Measurements from ENCODE around the gene ADRM1.

Gene ADRM1

GRCh38 chr20:62289131-62289530, 13.7 kb upstream of the ADRM1 start:
- no peak for TF ChIP-seq CTCF (IDR thresholded peaks at IDR 0.05; ENCODE audit: low read depth, low read length)
- H3K4me3 ChIP-seq (replicated peaks in 1 of 2; ENCODE audit: low read depth in 2 of 2, low read length in 2 of 2) = no peak overlapping the region
- DNase-seq (ENCODE audit: low read depth in 2 of 2) = no peak

- no peak overlapping the region for H3K4me3 ChIP-seq (replicated peaks in 1 of 2; ENCODE audit: low read depth in 2 of 2, low read length in 2 of 2)
- no peak for TF ChIP-seq CTCF (IDR thresholded peaks at IDR 0.05; ENCODE audit: low read depth, low read length)
- DNase-seq (ENCODE audit: low read depth in 2 of 2) = no peak
Measured at GRCh38 chr20:62289898-62290297, 12.9 kb upstream of the ADRM1 start.

GRCh38 chr20:62291251-62292066, 11.3 kb upstream of the ADRM1 start:
- H3K4me3 ChIP-seq (replicated peaks in 1 of 2; ENCODE audit: low read depth in 2 of 2, low read length in 2 of 2) = no peak overlapping the region
- no peak for DNase-seq (ENCODE audit: low read depth in 2 of 2)
- TF ChIP-seq CTCF (IDR thresholded peaks at IDR 0.05; ENCODE audit: low read depth, low read length) = no peak

GRCh38 chr20:62292108-62292507, 10.7 kb upstream of the ADRM1 start:
- no peak for TF ChIP-seq CTCF (IDR thresholded peaks at IDR 0.05; ENCODE audit: low read depth, low read length)
- no peak for DNase-seq (ENCODE audit: low read depth in 2 of 2)
- H3K4me3 ChIP-seq (replicated peaks in 1 of 2; ENCODE audit: low read depth in 2 of 2, low read length in 2 of 2) = no peak overlapping the region

GRCh38 chr20:62293111-62293784, 9.5 kb upstream of the ADRM1 start:
- no peak overlapping the region for H3K4me3 ChIP-seq (replicated peaks in 1 of 2; ENCODE audit: low read depth in 2 of 2, low read length in 2 of 2)
- no peak for DNase-seq (ENCODE audit: low read depth in 2 of 2)
- no peak for TF ChIP-seq CTCF (IDR thresholded peaks at IDR 0.05; ENCODE audit: low read depth, low read length)

- TF ChIP-seq CTCF (IDR thresholded peaks at IDR 0.05; ENCODE audit: low read depth, low read length) = no peak
- no peak for DNase-seq (ENCODE audit: low read depth in 2 of 2)
- H3K4me3 ChIP-seq (replicated peaks in 1 of 2; ENCODE audit: low read depth in 2 of 2, low read length in 2 of 2) = no peak overlapping the region
Measured at GRCh38 chr20:62293946-62294345, 8.9 kb upstream of the ADRM1 start.
